Kidney epithelial cell (primary cell): ENCODE measurements around the gene SLC1A4. TPM values are rescaled to one million over a fixed set of nuclear protein-coding genes. Genes with fewer than 3 reads are reported as not detected.
A peak's percentile ranks its signal among the peaks of the same experiment; 100 is the strongest.

Experiments
- DNase-seq: peaks from one replicate; pipeline ENCODE4 v3.0.0-alpha.2; 2010; ENCODE audit warnings: low read depth
- H3K27me3 ChIP-seq: 2 replicates; pipeline ENCODE4 v1.6.0; 2011; ENCODE audit warnings: low read length; ENCODE audit not compliant: control insufficient read depth, insufficient read depth
- H3K36me3 ChIP-seq: 2 replicates; pipeline ENCODE4 v1.5.1; 2011; ENCODE audit warnings: low read length; ENCODE audit not compliant: control insufficient read depth, insufficient read depth
- H3K4me3 ChIP-seq: 2 replicates; pipeline ENCODE4 v1.5.1; 2011; ENCODE audit warnings: low read depth, mild to moderate bottlenecking, control low read depth, low read length
- CTCF ChIP-seq: IDR thresholded peaks from 2 replicates; pipeline ENCODE4 v1.5.1; 2011; ENCODE audit warnings: mild to moderate bottlenecking, moderate library complexity, low read length, control low read depth, inconsistent platforms; ENCODE audit not compliant: insufficient read depth, poor library complexity, severe bottlenecking
- total RNA-seq: library from RNA; depleted of rRNA; stranded (reverse); fragments of >200 nt; gene quantifications from 2 replicates; pipeline ENCODE4 v1.2.3, GENCODE V29; 2015

The SLC1A4 gene
- total RNA-seq, 1 donor from 2014 or later = 45.0 TPM

DNA sequence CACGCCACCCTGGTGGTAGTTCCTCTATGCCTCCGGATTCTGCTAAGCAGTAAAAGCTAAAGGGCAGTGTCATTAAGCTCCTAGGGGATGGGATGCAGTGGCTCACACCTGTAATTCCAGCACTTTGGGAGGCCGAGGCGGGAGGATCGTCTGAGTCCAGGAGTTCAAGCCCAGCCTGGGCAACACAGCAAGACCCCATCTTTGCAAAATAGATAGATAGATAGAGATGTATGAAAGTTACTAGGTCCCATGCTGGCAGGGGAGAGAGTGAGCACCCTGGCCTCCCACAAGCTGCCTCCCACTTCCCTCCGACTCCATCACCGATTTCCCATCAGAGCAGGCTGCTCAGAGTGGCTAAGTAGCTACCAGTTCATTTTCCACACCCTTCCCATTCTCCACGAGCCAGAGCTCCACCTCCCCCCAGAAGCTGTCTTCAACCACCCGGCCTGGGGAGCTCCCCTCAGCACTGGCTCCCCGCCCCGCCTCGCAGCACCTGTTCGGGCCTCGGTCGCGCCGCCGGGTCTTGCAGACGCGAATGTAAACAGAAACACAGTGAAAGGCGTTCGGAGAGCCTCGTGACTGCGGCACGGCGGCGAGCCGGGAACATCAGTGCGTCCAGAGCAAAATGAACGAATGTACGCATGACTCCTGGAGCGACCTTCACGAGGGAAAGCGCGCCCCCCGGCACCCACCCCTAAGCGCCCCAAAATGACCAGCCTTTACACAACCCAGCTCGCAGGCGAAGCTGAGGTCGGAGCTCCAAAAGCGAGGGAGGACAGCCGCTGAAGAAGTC is 66.4 kb downstream of the SLC1A4 start:
- H3K27me3 ChIP-seq = no peaks in the 10 kb centered on the region
- H3K36me3 ChIP-seq = no peaks in the 10 kb centered on the region
- no peak for TF ChIP-seq CTCF
- H3K4me3 ChIP-seq = peak overlapping the region; percentile 51
- no peak for DNase-seq

GRCh38 chr2:65056215-65057053 is 67.2 kb downstream of the SLC1A4 start, which contains the start of gene CEP68:
TSS of gene CEP68 (plus strand) at chr2:65056416. CDS start at chr2:65069445, 13,029 bp downstream.
- H3K36me3 ChIP-seq = no peaks in the 10 kb centered on the region
- peak within 1 kb of the TSS; percentile 51 for H3K4me3 ChIP-seq
- no peaks in the 10 kb centered on the region for H3K27me3 ChIP-seq
- no peak for TF ChIP-seq CTCF
- peak; percentile 90 for DNase-seq

DNA sequence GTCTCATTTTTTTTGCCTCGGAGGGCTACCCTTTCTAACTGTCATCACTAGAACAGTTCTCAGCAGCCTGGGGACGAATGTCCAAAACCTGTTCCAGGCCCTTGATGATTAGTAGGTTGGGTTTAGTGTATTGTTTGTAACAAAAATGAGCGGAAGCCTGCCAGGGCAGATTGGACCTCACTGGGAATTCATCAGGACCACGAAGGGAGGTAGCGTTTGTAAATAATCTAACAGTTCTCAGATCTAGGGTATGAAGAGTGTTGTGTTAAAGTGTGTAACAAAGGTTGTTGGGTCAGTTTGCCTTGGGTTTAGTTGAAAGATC is 67.8 kb downstream of the SLC1A4 start:
- DNase-seq = no peak
- no peak for TF ChIP-seq CTCF
- H3K36me3 ChIP-seq = no peaks in the 10 kb centered on the region

DNA sequence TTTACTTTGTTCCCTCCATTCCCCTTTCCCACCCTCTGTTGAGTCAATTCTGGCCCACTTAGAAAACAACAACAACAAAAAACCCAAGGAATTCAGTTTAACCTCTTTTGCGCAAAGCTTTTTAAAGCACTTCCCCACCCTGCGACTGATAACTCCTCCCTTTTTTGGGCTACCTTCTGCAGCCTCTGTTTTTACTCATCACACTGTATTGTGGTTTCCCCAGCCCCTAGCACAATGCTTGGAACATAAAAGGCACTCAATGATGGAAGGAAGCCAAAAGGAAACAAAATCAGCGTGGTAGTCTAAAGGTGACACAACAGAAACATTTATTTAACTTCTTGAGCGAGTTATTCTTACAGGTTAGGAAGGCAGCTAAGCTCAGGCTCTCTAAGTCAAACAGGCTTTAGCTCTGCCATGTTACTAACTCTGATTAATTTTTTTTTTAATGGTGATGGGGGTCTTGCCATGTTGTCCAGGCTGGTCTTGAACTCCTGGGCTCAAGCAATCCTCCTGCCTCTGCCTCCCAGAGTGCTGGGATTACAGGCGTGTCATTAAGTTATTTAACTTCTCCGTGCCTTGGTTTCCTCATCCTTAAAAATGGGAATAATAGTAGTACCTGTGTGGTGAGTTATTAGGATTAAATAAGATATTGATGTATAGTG is 68.3 kb downstream of the SLC1A4 start:
- no peaks in the 10 kb centered on the region for H3K36me3 ChIP-seq
- H3K4me3 ChIP-seq = peak overlapping the region; percentile 51
- no peak for TF ChIP-seq CTCF
- no peaks in the 10 kb centered on the region for H3K27me3 ChIP-seq
- no peak for DNase-seq

More for the DNA sequence above, 67.8 kb downstream of the SLC1A4 start:
- H3K4me3 ChIP-seq = peak overlapping the region; percentile 51
- no peaks in the 10 kb centered on the region for H3K27me3 ChIP-seq

- Histone ChIP-seq H3K36me3 (no peaks in the 10 kb centered on the region), H3K27me3 (no peaks in the 10 kb centered on the region), H3K4me3 (no peak overlapping the region)
- DNase-seq = no peak
- TF ChIP-seq CTCF = no peak
Observed at GRCh38 chr2:65059071-65059470, 69.9 kb downstream of the SLC1A4 start.
